Measurements from ENCODE around the gene DERL3. TPM values are rescaled to one million over a fixed set of nuclear protein-coding genes. Genes with fewer than 3 reads are reported as not detected.

Gene DERL3
- polyA plus RNA-seq, 1 experiment = 0.27 TPM

DNA sequence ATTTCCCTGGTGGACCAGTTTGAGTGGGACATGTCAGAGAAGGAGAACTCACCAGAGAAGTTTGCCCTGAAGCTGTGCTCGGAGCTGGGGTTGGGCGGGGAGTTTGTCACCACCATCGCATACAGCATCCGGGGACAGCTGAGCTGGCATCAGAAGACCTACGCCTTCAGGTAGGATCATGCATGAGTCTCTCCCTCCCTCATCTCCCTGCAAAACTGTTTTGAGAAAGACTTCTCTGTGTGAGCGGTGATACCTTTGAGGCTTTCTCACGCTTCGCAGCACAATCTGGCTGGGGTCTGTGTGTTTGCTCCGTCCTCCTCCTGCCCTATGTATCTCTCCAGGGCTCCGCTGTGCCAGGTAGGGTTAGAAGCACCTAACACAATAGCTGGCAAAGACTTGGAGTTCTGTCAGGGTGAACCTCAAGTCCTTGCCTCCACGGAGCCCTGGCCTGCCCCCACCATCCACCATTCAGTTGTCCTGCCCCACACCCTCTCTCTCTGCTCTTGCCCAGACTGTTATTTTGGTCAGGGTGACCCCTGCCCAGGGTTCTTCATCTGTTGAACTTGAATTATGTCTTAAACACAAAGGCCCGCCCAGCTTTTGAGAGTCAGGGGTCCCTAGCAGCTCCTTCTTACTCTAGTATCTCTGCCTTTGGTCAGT, 13.4 kb downstream of the DERL3 start:
- peaks cover 18% of the 10 kb centered on the region for H3K9me3 ChIP-seq (ENCODE audit: control insufficient read depth, insufficient read depth, low read length)
- H3K27me3 ChIP-seq (ENCODE audit: control insufficient read depth, insufficient read depth, low read length) = no peaks in the 10 kb centered on the region
- H3K4me3 ChIP-seq (ENCODE audit: low read depth, low read length) = no peak overlapping the region
- peak overlapping the region; percentile 21 for H3K27ac ChIP-seq (ENCODE audit: low read depth, low read length)
- TF ChIP-seq, protein P1, sequence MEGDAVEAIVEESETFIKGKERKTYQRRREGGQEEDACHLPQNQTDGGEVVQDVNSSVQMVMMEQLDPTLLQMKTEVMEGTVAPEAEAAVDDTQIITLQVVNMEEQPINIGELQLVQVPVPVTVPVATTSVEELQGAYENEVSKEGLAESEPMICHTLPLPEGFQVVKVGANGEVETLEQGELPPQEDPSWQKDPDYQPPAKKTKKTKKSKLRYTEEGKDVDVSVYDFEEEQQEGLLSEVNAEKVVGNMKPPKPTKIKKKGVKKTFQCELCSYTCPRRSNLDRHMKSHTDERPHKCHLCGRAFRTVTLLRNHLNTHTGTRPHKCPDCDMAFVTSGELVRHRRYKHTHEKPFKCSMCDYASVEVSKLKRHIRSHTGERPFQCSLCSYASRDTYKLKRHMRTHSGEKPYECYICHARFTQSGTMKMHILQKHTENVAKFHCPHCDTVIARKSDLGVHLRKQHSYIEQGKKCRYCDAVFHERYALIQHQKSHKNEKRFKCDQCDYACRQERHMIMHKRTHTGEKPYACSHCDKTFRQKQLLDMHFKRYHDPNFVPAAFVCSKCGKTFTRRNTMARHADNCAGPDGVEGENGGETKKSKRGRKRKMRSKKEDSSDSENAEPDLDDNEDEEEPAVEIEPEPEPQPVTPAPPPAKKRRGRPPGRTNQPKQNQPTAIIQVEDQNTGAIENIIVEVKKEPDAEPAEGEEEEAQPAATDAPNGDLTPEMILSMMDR (IDR thresholded peaks at IDR 0.05; ENCODE audit: low read depth, low read length) = no peak
- CTCF ChIA-PET = interaction anchor here (1.1 kb wide), 1 partner anchor 24 kb away, joined by 4 read pairs; no protein-coding TSS in a partner anchor
- POLR2A ChIA-PET = no interaction called here
- DNase-seq (ENCODE audit: low read depth, low spot score) = no peak

DNA sequence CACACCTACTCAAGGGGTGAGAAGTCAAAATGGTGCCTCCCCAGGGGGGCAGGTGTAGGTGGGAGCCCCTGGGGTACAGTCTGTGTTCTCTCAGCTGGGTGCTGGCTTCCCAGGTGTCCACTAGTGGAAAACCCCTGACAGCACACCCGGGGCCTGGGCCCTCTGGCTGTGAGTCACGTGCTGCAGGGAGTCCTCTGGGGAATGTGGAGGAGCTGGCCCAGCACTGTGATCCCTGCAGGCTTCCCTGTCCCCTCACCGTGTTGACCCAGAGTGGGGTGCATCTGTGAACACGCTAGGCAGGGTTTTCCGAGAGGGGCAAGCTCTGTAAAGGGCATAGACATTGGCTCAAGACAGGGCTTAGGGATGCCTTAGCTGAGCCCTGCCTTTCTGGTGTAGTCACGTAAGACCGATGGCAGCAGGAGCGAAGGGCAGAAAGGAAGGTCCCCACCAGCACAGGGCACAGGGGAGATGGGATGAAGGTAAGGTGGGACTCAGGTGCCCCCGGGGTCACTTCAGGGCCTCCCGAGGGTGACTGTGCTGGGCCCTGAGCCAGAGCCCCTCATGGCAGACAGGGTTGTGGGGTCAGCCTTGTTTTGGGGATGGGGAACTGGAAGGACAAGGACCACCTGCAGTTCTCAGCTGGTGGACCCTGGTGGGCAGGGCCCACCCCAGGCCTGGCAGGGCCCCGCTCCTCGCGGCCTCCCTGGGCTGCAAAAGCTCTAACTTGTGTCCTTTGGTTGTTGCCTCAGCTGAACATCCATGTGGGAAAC, 14.1 kb downstream of the DERL3 start:
- CTCF ChIA-PET = interaction anchor here (1.0 kb wide), 1 partner anchor 56 kb away, joined by 4 read pairs; no protein-coding TSS in a partner anchor
- no peak for DNase-seq (ENCODE audit: low read depth, low spot score)
- H3K27ac ChIP-seq (ENCODE audit: low read depth, low read length) = no peak overlapping the region
- H3K4me3 ChIP-seq (ENCODE audit: low read depth, low read length) = no peak overlapping the region
- H3K9me3 ChIP-seq (ENCODE audit: control insufficient read depth, insufficient read depth, low read length) = peaks cover 17% of the 10 kb centered on the region
- H3K27me3 ChIP-seq (ENCODE audit: control insufficient read depth, insufficient read depth, low read length) = no peaks in the 10 kb centered on the region
- TF ChIP-seq, protein P1 (IDR thresholded peaks at IDR 0.05; ENCODE audit: low read depth, low read length) = no peak
- POLR2A ChIA-PET = no interaction called here

DNA sequence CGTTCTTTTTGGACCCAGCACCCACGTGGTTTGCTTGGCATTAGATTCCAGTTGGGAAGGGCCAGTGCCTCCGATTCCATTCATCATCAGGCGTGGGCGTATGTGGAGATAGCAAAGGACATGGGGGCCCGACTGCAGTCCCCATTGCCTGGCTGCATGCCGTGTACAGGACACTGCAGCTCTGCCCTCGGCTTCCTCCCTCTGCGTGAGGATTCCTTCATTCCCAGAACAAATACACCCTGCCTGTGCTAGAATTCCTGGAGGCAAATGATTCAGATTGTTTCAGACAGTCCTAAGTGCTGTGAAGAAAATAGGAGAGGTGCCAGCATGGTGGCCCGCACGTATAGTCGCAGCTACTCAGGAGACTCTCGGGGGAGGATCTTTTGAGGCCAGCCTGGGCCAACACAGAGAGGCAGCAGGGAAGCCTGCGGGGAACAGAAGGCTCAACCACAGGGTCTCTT, 15.4 kb downstream of the DERL3 start:
- TF ChIP-seq, protein P1 (IDR thresholded peaks at IDR 0.05; ENCODE audit: low read depth, low read length) = no peak
- POLR2A ChIA-PET = no interaction called here
- DNase-seq (ENCODE audit: low read depth, low spot score) = no peak
- H3K27ac ChIP-seq (ENCODE audit: low read depth, low read length) = no peak overlapping the region
- H3K4me3 ChIP-seq (ENCODE audit: low read depth, low read length) = no peak overlapping the region
- CTCF ChIA-PET = no interaction called here
- H3K27me3 ChIP-seq (ENCODE audit: control insufficient read depth, insufficient read depth, low read length) = no peaks in the 10 kb centered on the region
- H3K9me3 ChIP-seq (ENCODE audit: control insufficient read depth, insufficient read depth, low read length) = peaks cover 4% of the 10 kb centered on the region; the same call in 1 of the 2 replicates

DNA sequence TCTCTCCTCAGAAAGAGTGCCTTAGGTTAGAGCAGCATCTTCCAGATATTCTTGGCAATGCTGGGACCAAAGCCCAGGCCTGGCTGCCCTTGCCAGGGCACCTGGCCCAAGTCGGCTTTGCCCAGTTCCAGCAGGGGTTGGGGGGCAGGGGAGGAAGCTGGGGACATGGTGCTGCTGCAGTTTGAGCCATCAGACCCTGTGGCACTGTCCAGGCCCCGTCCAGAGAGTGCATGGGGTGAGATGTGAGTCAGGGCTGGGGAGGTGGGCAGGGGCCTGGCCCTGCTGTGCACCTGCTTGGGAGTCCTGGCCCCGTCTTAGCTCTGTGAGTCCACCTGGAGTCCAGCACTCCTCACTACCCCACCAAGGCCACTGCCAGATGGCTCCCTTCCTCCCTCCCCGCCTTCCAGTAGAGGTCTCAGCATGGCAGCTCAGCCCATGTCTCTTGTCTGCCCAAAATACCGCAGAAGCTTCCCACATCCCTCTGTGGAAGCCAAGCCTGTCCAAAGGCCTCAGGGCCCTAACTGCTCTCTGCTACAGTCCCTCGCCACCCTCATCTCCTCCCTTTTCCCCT, 16.6 kb downstream of the DERL3 start:
- no peak overlapping the region for H3K27ac ChIP-seq (ENCODE audit: low read depth, low read length)
- CTCF ChIA-PET = no interaction called here
- no peaks in the 10 kb centered on the region for H3K27me3 ChIP-seq (ENCODE audit: control insufficient read depth, insufficient read depth, low read length)
- DNase-seq (ENCODE audit: low read depth, low spot score) = no peak
- H3K4me3 ChIP-seq (ENCODE audit: low read depth, low read length) = no peak overlapping the region
- no peaks in the 10 kb centered on the region; the same call in 1 of the 2 replicates for H3K9me3 ChIP-seq (ENCODE audit: control insufficient read depth, insufficient read depth, low read length)
- POLR2A ChIA-PET = interaction anchor here (0.7 kb wide), 2 partner anchors 12 to 50 kb away, joined by 3 read pairs; no protein-coding TSS in a partner anchor
- TF ChIP-seq, protein P1 (IDR thresholded peaks at IDR 0.05; ENCODE audit: low read depth, low read length) = no peak

Measured in AG04450 (cell line).